Measurements from ENCODE around the gene RNPS1. TPM values are rescaled to one million over a fixed set of nuclear protein-coding genes. Genes with fewer than 3 reads are reported as not detected.

RNPS1 gene
- total and polyA plus RNA-seq, 2 donors (not counting 3 experiments of a cell fraction or from before 2014, with no cell fraction given), result 206 to 209 TPM

- Histone ChIP-seq H4K20me1 (replicated peaks; ENCODE audit: control insufficient read depth, extremely low read depth, insufficient read depth, low read length) (no peaks in the 10 kb centered on the region), H3K9me3 (replicated peaks; ENCODE audit: control insufficient read depth, insufficient read depth, low read length) (no peaks in the 10 kb centered on the region), H3K79me2 (ENCODE audit: control insufficient read depth, insufficient read depth, low read length) (no peaks in the 10 kb centered on the region), H3K9ac (replicated peaks; ENCODE audit: extremely low read depth, insufficient read depth, low read length) (no peak overlapping the region), H3K9me1 (replicated peaks; ENCODE audit: control insufficient read depth, extremely low read depth, insufficient read depth, low read length) (no peaks in the 10 kb centered on the region), H3K27me3 (ENCODE audit: control insufficient read depth in 2 of 2, insufficient read depth in 2 of 2, low read length in 2 of 2) (no peaks in the 10 kb centered on the region), H3K27ac (ENCODE audit: insufficient read depth, low read depth, low read length) (no peak overlapping the region), H3K36me3 (ENCODE audit: control insufficient read depth in 2 of 2, extremely low read depth in 1 of 2, insufficient read depth in 2 of 2, low read length in 2 of 2) (peaks cover 0 to 7% of the 10 kb centered on the region in 2 experiments), H3K4me3 (replicated peaks in 1 of 3; ENCODE audit: insufficient read depth in 1 of 3, low read depth in 1 of 3, low read length in 3 of 3) (no peak overlapping the region), H2AFZ (ENCODE audit: low read depth, low read length) (no peak overlapping the region), H3K4me2 (ENCODE audit: insufficient read depth, low read length) (no peak overlapping the region), H3K4me1 (ENCODE audit: control insufficient read depth, extremely low read depth, insufficient read depth, low read length) (no peaks in the 10 kb centered on the region)
- BruUV-seq (replicated peaks), result no TSS peak
- POLR2A ChIA-PET, result no interaction called here
- intact Hi-C loops (cut with micrococcal nuclease) (no loop called here), dilution Hi-C loops (cut with MboI; ENCODE audit: extremely low pct_ligation_motif_present, low sequenced_read_pairs) (no loop called here)
- CTCF ChIA-PET, result interaction anchor here (0.5 kb wide), 1 partner anchor 21 kb away, joined by 3 read pairs; no protein-coding TSS in a partner anchor
- TF ChIP-seq POLR2A (IDR thresholded peaks at IDR 0.05; ENCODE audit: low read depth, low read length) (no peak), GATA2 (IDR thresholded peaks at IDR 0.05; ENCODE audit: insufficient read depth, insufficient read length, low read depth, low read length) (no peak), JUN (IDR thresholded peaks at IDR 0.05; ENCODE audit: borderline replicate concordance, insufficient read depth, insufficient read length, low read depth) (no peak), POLR2AphosphoS5 (IDR thresholded peaks at IDR 0.05; ENCODE audit: insufficient read depth, low read depth, low read length) (no peak), EZH2 (IDR thresholded peaks at IDR 0.05; ENCODE audit: borderline replicate concordance, low read depth, low read length, severe bottlenecking) (no peak), FOS (IDR thresholded peaks at IDR 0.05; ENCODE audit: borderline replicate concordance, insufficient read depth, low read length) (no peak), MYC (IDR thresholded peaks at IDR 0.05; ENCODE audit: low read depth, low read length) (no peak)
- TF ChIP-seq, protein P1, sequence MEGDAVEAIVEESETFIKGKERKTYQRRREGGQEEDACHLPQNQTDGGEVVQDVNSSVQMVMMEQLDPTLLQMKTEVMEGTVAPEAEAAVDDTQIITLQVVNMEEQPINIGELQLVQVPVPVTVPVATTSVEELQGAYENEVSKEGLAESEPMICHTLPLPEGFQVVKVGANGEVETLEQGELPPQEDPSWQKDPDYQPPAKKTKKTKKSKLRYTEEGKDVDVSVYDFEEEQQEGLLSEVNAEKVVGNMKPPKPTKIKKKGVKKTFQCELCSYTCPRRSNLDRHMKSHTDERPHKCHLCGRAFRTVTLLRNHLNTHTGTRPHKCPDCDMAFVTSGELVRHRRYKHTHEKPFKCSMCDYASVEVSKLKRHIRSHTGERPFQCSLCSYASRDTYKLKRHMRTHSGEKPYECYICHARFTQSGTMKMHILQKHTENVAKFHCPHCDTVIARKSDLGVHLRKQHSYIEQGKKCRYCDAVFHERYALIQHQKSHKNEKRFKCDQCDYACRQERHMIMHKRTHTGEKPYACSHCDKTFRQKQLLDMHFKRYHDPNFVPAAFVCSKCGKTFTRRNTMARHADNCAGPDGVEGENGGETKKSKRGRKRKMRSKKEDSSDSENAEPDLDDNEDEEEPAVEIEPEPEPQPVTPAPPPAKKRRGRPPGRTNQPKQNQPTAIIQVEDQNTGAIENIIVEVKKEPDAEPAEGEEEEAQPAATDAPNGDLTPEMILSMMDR (IDR thresholded peaks at IDR 0.05; ENCODE audit: extremely low read depth in 1 of 2, insufficient read depth in 1 of 2, low read depth in 1 of 2, low read length in 2 of 2), result no peak
- TF ChIP-seq, protein P2, sequence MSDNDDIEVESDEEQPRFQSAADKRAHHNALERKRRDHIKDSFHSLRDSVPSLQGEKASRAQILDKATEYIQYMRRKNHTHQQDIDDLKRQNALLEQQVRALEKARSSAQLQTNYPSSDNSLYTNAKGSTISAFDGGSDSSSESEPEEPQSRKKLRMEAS (IDR thresholded peaks at IDR 0.05; ENCODE audit: insufficient read depth, insufficient read length), result no peak
- DNase-seq (ENCODE audit: low read depth, low spot score), result no peak
- no peak for FAIRE-seq
These were observed 49.5 kb upstream of the RNPS1 start for GRCh38 chr16:2317231-2318020.

All from endothelial cell of umbilical vein (primary cell).